ENCODE data around the gene NDUFV3. TPM values are rescaled to one million over a fixed set of nuclear protein-coding genes. Genes with fewer than 3 reads are reported as not detected.

The NDUFV3 gene
- total RNA-seq, 1 experiment from 2014 or later = 39.6 TPM

GRCh38 chr21:42858957-42859890 lies 33.9 kb upstream of the NDUFV3 start:
- H3K9me3 ChIP-seq (ENCODE audit: low read depth, low read length, poor library complexity, severe bottlenecking) = no peaks in the 10 kb centered on the region
- no TSS peak for BruUV-seq (replicated peaks)
- intact Hi-C loops (cut with micrococcal nuclease; ENCODE audit: unreplicated experiment) = no loop called here
- H3K27ac ChIP-seq (ENCODE audit: low read depth, low read length, poor library complexity, severe bottlenecking) = no peak overlapping the region
- CTCF ChIA-PET = no interaction called here
- POLR2A ChIA-PET (ENCODE audit: low non-redundant PET) = no interaction called here
- H3K4me3 ChIP-seq (ENCODE audit: low read depth, low read length, poor library complexity, severe bottlenecking) = no peak overlapping the region
- H3K27me3 ChIP-seq (replicated peaks; ENCODE audit: insufficient read depth, low read depth, low read length, poor library complexity) = no peaks in the 10 kb centered on the region
- H3K36me3 ChIP-seq (ENCODE audit: insufficient read depth, low read length, poor library complexity, severe bottlenecking) = peaks cover 79% of the 10 kb centered on the region
- DNase-seq (ENCODE audit: low spot score) = no peak
- TF ChIP-seq, protein P1, sequence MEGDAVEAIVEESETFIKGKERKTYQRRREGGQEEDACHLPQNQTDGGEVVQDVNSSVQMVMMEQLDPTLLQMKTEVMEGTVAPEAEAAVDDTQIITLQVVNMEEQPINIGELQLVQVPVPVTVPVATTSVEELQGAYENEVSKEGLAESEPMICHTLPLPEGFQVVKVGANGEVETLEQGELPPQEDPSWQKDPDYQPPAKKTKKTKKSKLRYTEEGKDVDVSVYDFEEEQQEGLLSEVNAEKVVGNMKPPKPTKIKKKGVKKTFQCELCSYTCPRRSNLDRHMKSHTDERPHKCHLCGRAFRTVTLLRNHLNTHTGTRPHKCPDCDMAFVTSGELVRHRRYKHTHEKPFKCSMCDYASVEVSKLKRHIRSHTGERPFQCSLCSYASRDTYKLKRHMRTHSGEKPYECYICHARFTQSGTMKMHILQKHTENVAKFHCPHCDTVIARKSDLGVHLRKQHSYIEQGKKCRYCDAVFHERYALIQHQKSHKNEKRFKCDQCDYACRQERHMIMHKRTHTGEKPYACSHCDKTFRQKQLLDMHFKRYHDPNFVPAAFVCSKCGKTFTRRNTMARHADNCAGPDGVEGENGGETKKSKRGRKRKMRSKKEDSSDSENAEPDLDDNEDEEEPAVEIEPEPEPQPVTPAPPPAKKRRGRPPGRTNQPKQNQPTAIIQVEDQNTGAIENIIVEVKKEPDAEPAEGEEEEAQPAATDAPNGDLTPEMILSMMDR (conservative IDR thresholded peaks at IDR 0.05; ENCODE audit: low read depth, low read length) = no peak
- TF ChIP-seq EZH2 (IDR thresholded peaks at IDR 0.05; ENCODE audit: borderline replicate concordance, low read depth, low read length, poor library complexity, severe bottlenecking) = no peak
- H3K4me1 ChIP-seq (ENCODE audit: insufficient read depth, low read length, poor library complexity, severe bottlenecking) = peaks cover 11% of the 10 kb centered on the region

DNA sequence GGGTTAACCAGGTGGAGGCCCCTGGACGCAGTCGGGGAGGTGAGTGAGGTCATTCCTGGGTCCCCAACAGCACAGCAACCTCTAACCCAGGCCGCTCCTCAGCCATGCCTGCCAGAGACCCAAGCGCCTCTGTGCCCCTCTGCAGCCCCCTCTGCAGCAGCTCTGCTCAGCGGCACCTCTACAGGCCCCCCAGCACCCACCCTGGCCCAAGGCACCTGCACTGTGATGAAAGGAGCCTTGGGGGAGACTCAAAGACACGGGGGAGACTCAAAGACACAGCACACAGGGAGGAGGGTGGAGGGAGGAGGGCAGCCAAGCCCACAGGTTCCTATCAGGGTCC lies 33.2 kb upstream of the NDUFV3 start:
- POLR2A ChIA-PET (ENCODE audit: low non-redundant PET) = no interaction called here
- CTCF ChIA-PET = no interaction called here
- no peaks in the 10 kb centered on the region for H3K9me3 ChIP-seq (ENCODE audit: low read depth, low read length, poor library complexity, severe bottlenecking)
- no peak overlapping the region for H3K4me3 ChIP-seq (ENCODE audit: low read depth, low read length, poor library complexity, severe bottlenecking)
- H3K27ac ChIP-seq (ENCODE audit: low read depth, low read length, poor library complexity, severe bottlenecking) = no peak overlapping the region
- intact Hi-C loops (cut with micrococcal nuclease; ENCODE audit: unreplicated experiment) = no loop called here
- no peak for DNase-seq (ENCODE audit: low spot score)
- peaks cover 73% of the 10 kb centered on the region for H3K36me3 ChIP-seq (ENCODE audit: insufficient read depth, low read length, poor library complexity, severe bottlenecking)
- peaks cover 11% of the 10 kb centered on the region for H3K4me1 ChIP-seq (ENCODE audit: insufficient read depth, low read length, poor library complexity, severe bottlenecking)
- TF ChIP-seq, protein P1 (conservative IDR thresholded peaks at IDR 0.05; ENCODE audit: low read depth, low read length) = no peak
- no peak for TF ChIP-seq EZH2 (IDR thresholded peaks at IDR 0.05; ENCODE audit: borderline replicate concordance, low read depth, low read length, poor library complexity, severe bottlenecking)
- H3K27me3 ChIP-seq (replicated peaks; ENCODE audit: insufficient read depth, low read depth, low read length, poor library complexity) = no peaks in the 10 kb centered on the region
- no TSS peak for BruUV-seq (replicated peaks)

DNA sequence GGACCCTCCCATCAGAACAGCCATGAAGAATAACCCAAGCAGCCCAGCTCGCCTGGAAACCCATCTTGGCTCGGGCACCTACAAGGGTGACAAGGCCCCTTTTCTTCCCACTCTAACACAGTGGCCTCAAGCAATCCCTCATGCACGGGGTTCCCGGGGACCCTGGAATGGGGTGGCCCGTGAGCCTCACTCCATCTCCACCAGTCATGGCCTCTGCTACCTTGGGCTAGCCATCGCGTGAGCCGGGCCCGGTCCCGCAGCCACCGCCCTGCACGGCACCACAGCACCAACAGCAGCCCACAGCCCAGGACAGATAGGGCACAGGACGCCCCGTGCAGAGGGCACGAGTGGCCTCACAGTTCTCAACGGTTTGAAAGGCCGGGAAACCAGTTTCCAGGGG lies 32.8 kb upstream of the NDUFV3 start:
- intact Hi-C loops (cut with micrococcal nuclease; ENCODE audit: unreplicated experiment) = no loop called here
- TF ChIP-seq EZH2 (IDR thresholded peaks at IDR 0.05; ENCODE audit: borderline replicate concordance, low read depth, low read length, poor library complexity, severe bottlenecking) = no peak
- TF ChIP-seq, protein P1 (conservative IDR thresholded peaks at IDR 0.05; ENCODE audit: low read depth, low read length) = no peak
- H3K9me3 ChIP-seq (ENCODE audit: low read depth, low read length, poor library complexity, severe bottlenecking) = no peaks in the 10 kb centered on the region
- H3K4me1 ChIP-seq (ENCODE audit: insufficient read depth, low read length, poor library complexity, severe bottlenecking) = peaks cover 11% of the 10 kb centered on the region
- POLR2A ChIA-PET (ENCODE audit: low non-redundant PET) = no interaction called here
- CTCF ChIA-PET = no interaction called here
- no peak overlapping the region for H3K27ac ChIP-seq (ENCODE audit: low read depth, low read length, poor library complexity, severe bottlenecking)
- no peak for DNase-seq (ENCODE audit: low spot score)
- peaks cover 68% of the 10 kb centered on the region for H3K36me3 ChIP-seq (ENCODE audit: insufficient read depth, low read length, poor library complexity, severe bottlenecking)
- BruUV-seq (replicated peaks) = no TSS peak
- no peaks in the 10 kb centered on the region for H3K27me3 ChIP-seq (replicated peaks; ENCODE audit: insufficient read depth, low read depth, low read length, poor library complexity)
- H3K4me3 ChIP-seq (ENCODE audit: low read depth, low read length, poor library complexity, severe bottlenecking) = no peak overlapping the region
